Measurements from ENCODE around the gene QARS1. TPM values are rescaled to one million over a fixed set of nuclear protein-coding genes. Genes with fewer than 3 reads are reported as not detected.
A peak's percentile ranks its signal among the peaks of the same experiment; 100 is the strongest.

QARS1 gene
- polyA plus RNA-seq, 3 donors, result 142 to 326 (median 142) TPM

DNA sequence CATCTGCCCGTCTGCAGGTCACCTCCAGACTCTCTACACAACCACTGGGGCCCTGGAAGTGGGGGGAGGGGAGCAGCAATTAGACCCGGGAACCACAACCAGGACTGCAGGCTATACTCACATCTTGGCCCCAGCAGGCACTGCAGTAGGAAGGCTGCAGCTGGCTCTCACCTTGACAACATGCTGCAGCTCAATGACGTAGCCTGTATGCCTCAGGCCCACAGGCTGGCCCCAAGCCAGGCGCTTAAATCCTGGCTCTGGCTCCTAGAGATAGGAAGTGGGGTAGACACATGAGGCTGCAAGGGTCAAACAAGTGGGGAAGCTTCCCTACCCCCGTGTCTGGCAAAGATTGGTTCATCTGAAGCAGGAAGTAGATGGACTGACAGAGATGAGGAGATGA lies 6.1 kb downstream of the QARS1 start:
- DNase-seq, result no peak
- WGBS (ENCODE audit: insufficient coverage), result 89% methylated on average over 2 of the region's 5 CpGs

GRCh38 chr3:49093853-49094767 lies 10.4 kb downstream of the QARS1 start, which contains the start of gene QRICH1:
QRICH1 (minus strand) TSS chr3:49094071; CDS start chr3:49077017, 17,054 bp downstream.
- Histone ChIP-seq H2AFZ (ENCODE audit: insufficient read depth, low read depth, low read length, poor library complexity, severe bottlenecking) (peak within 1 kb of the TSS; percentile 78), H3K4me2 (replicated peaks; ENCODE audit: extremely low read depth, low read length, poor library complexity, severe bottlenecking) (peak within 1 kb of the TSS; percentile 99), H3K4me3 (replicated peaks in 1 of 3; ENCODE audit: low read depth in 2 of 3, low read length in 3 of 3) (peak within 1 kb of the TSS; percentile 55 to 87 (median 78)), H4K20me1 (ENCODE audit: insufficient read depth, low read length) (peaks cover 40% of the 10 kb centered on the region), H3K9me3 (replicated peaks in 1 of 2; ENCODE audit: control insufficient read depth in 1 of 2, insufficient read depth in 1 of 2, low read length in 2 of 2) (no peaks in the 10 kb centered on the region), H3K4me1 (ENCODE audit: control insufficient read depth in 1 of 2, insufficient read depth in 2 of 2, low read length in 2 of 2) (peaks cover 20 to 31% of the 10 kb centered on the region in 2 donors), H3K27ac (ENCODE audit: low read depth in 1 of 2, low read length in 2 of 2) (peak within 1 kb of the TSS; percentile 75 to 93), H3K79me2 (ENCODE audit: insufficient read depth, low read length) (peaks cover 44% of the 10 kb centered on the region), H3K27me3 (ENCODE audit: control insufficient read depth in 2 of 2, insufficient read depth in 2 of 2, low read length in 2 of 2) (no peaks in the 10 kb centered on the region), H3K36me3 (replicated peaks in 1 of 2; ENCODE audit: control insufficient read depth in 1 of 2, insufficient read depth in 2 of 2, low read length in 2 of 2) (peaks cover 19 to 40% of the 10 kb centered on the region in 2 donors), H3K9ac (ENCODE audit: insufficient read depth, low read length, poor library complexity, severe bottlenecking) (peak within 1 kb of the TSS; percentile 91)
- H3K36me3 Mint-ChIP-seq, result peaks cover 23 to 44% of the 10 kb centered on the region in 2 donors
- H3K4me1 Mint-ChIP-seq, result peaks cover 21% of the 10 kb centered on the region
- DNase-seq, result peak; percentile 94 to 96 (median 95)
- H3K9me3 Mint-ChIP-seq, result no peaks in the 10 kb centered on the region
- H3K4me3 Mint-ChIP-seq, result peak within 1 kb of the TSS; percentile 87 to 93
- TF ChIP-seq, protein P1, sequence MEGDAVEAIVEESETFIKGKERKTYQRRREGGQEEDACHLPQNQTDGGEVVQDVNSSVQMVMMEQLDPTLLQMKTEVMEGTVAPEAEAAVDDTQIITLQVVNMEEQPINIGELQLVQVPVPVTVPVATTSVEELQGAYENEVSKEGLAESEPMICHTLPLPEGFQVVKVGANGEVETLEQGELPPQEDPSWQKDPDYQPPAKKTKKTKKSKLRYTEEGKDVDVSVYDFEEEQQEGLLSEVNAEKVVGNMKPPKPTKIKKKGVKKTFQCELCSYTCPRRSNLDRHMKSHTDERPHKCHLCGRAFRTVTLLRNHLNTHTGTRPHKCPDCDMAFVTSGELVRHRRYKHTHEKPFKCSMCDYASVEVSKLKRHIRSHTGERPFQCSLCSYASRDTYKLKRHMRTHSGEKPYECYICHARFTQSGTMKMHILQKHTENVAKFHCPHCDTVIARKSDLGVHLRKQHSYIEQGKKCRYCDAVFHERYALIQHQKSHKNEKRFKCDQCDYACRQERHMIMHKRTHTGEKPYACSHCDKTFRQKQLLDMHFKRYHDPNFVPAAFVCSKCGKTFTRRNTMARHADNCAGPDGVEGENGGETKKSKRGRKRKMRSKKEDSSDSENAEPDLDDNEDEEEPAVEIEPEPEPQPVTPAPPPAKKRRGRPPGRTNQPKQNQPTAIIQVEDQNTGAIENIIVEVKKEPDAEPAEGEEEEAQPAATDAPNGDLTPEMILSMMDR (IDR thresholded peaks at IDR 0.05), result peak; percentile 49
- intact Hi-C loops (cut with micrococcal nuclease), result loop anchor here (1.0 to 5.0 kb wide), 3 partner anchors 10 to 107 kb away; partner anchors contain the start of genes NDUFAF3 (in 2 of the 2) and QARS1 (in 1 of the 2)
- H3K27ac Mint-ChIP-seq, result peak within 1 kb of the TSS; percentile 92 to 98 (median 96)
- WGBS (ENCODE audit: insufficient coverage), result under 1% methylated on average over 63 of the region's 65 CpGs
- no peaks in the 10 kb centered on the region for H3K27me3 Mint-ChIP-seq (ENCODE audit: low read depth in 3 of 3)

More for the DNA sequence above, 6.1 kb downstream of the QARS1 start:
- no peak overlapping the region for H2AFZ ChIP-seq (ENCODE audit: insufficient read depth, low read depth, low read length, poor library complexity, severe bottlenecking)
- peaks cover 6% of the 10 kb centered on the region for H3K79me2 ChIP-seq (ENCODE audit: insufficient read depth, low read length)
- H3K27ac ChIP-seq (ENCODE audit: low read depth in 1 of 2, low read length in 2 of 2), result no peak overlapping the region
- H3K9ac ChIP-seq (ENCODE audit: insufficient read depth, low read length, poor library complexity, severe bottlenecking), result no peak overlapping the region
- H3K4me1 ChIP-seq (ENCODE audit: control insufficient read depth in 1 of 2, insufficient read depth in 2 of 2, low read length in 2 of 2), result peaks cover 9 to 13% of the 10 kb centered on the region in 2 donors
- no peaks in the 10 kb centered on the region for H3K27me3 ChIP-seq (ENCODE audit: control insufficient read depth in 2 of 2, insufficient read depth in 2 of 2, low read length in 2 of 2)
- intact Hi-C loops (cut with micrococcal nuclease), result loop anchor here in 1 of 2 donors (5.0 kb wide), 1 partner anchor 66 kb away; no protein-coding TSS in a partner anchor
- Mint-ChIP-seq H3K9me3 (peaks cover 0 to 3% (median 0%) of the 10 kb centered on the region in 7 donors), H3K27ac (peak overlapping the region in 1 of 7 donors; percentile 35), H3K27me3 (ENCODE audit: low read depth in 3 of 3) (peaks cover 0 to 1% (median 0%) of the 10 kb centered on the region in 3 donors), H3K4me3 (no peak overlapping the region), H3K36me3 (peaks cover 57 to 63% of the 10 kb centered on the region in 2 donors), H3K4me1 (peaks cover 11% of the 10 kb centered on the region)
- H3K4me2 ChIP-seq (replicated peaks; ENCODE audit: extremely low read depth, low read length, poor library complexity, severe bottlenecking), result no peak overlapping the region
- no peak overlapping the region for H3K4me3 ChIP-seq (replicated peaks in 1 of 3; ENCODE audit: low read depth in 2 of 3, low read length in 3 of 3)
- H3K9me3 ChIP-seq (replicated peaks in 1 of 2; ENCODE audit: control insufficient read depth in 1 of 2, insufficient read depth in 1 of 2, low read length in 2 of 2), result no peaks in the 10 kb centered on the region
- TF ChIP-seq, protein P1 (IDR thresholded peaks at IDR 0.05), result no peak
- H3K36me3 ChIP-seq (replicated peaks in 1 of 2; ENCODE audit: control insufficient read depth in 1 of 2, insufficient read depth in 2 of 2, low read length in 2 of 2), result peaks cover 54 to 72% of the 10 kb centered on the region in 2 donors
- H4K20me1 ChIP-seq (ENCODE audit: insufficient read depth, low read length), result no peaks in the 10 kb centered on the region

All from CD14-positive monocyte (primary cell).